IPS DF 6.9 (cell line): Measurements from ENCODE around the gene DCLK3.

ENCODE experiments used
- DNase-seq: peaks from one replicate; pipeline ENCODE4 v3.0.0-alpha.2; 2013; ENCODE audit warnings: low read depth, low spot score
- H3K27ac ChIP-seq: one replicate; pipeline ENCODE4 v1.5.1; 2013; ENCODE audit warnings: low read length, control low read depth
- H3K27me3 ChIP-seq: 2 replicates; pipeline ENCODE4 v1.6.1; 2013; ENCODE audit warnings: mild to moderate bottlenecking, low read length; ENCODE audit not compliant: control insufficient read depth, insufficient read depth
- H3K36me3 ChIP-seq: 2 replicates; pipeline ENCODE4 v1.6.1; 2013; ENCODE audit warnings: low read length; ENCODE audit not compliant: control insufficient read depth, insufficient read depth
- H3K4me1 ChIP-seq: 2 replicates; pipeline ENCODE4 v1.6.1; 2013; ENCODE audit warnings: low read length; ENCODE audit not compliant: control insufficient read depth, insufficient read depth
- H3K4me3 ChIP-seq: 2 replicates; pipeline ENCODE4 v1.5.1; 2013; ENCODE audit warnings: mild to moderate bottlenecking, low read length
- H3K9me3 ChIP-seq: 2 replicates; pipeline ENCODE4 v1.6.1; 2013; ENCODE audit warnings: low read length, inconsistent platforms; ENCODE audit not compliant: control insufficient read depth, insufficient read depth
- WGBS: extraction: QIAGEN DNeasy Blood & Tissue Kit; methylation state at CpG from one replicate; pipeline ENCODE4 v1.1.7; 2013; ENCODE audit warnings: mixed read lengths, missing lambda C conversion rate; ENCODE audit not compliant: insufficient read length, insufficient coverage; 5-methylcytosine and 5-hydroxymethylcytosine counted together

Gene DCLK3

GRCh38 chr3:36795622-36796021 is 31.3 kb upstream of the DCLK3 start:
- H3K9me3 ChIP-seq = no peaks in the 10 kb centered on the region
- no peaks in the 10 kb centered on the region for H3K4me1 ChIP-seq
- H3K4me3 ChIP-seq = no peak overlapping the region
- WGBS = no CpG with 5 or more reads among the region's 1 CpG
- no peaks in the 10 kb centered on the region for H3K36me3 ChIP-seq
- H3K27me3 ChIP-seq = no peaks in the 10 kb centered on the region
- no peak overlapping the region for H3K27ac ChIP-seq
- DNase-seq = no peak

- Histone ChIP-seq H3K27ac (no peak overlapping the region), H3K9me3 (no peaks in the 10 kb centered on the region), H3K27me3 (no peaks in the 10 kb centered on the region), H3K36me3 (no peaks in the 10 kb centered on the region), H3K4me3 (no peak overlapping the region), H3K4me1 (no peaks in the 10 kb centered on the region)
- DNase-seq = peak; percentile 48
- no CpG with 5 or more reads among the region's 4 CpGs for WGBS
Measured at GRCh38 chr3:36792342-36792741, 28.0 kb upstream of the DCLK3 start.

GRCh38 chr3:36790765-36791164 is 26.4 kb upstream of the DCLK3 start:
- no CpG with 5 or more reads among the region's 6 CpGs for WGBS
- Histone ChIP-seq H3K36me3 (no peaks in the 10 kb centered on the region), H3K27me3 (no peaks in the 10 kb centered on the region), H3K9me3 (no peaks in the 10 kb centered on the region), H3K4me1 (no peaks in the 10 kb centered on the region), H3K4me3 (no peak overlapping the region), H3K27ac (no peak overlapping the region)
- no peak for DNase-seq

GRCh38 chr3:36786921-36787890 is 22.9 kb upstream of the DCLK3 start:
- no peak for DNase-seq
- Histone ChIP-seq H3K27ac (no peak overlapping the region), H3K9me3 (no peaks in the 10 kb centered on the region), H3K27me3 (no peaks in the 10 kb centered on the region), H3K4me3 (no peak overlapping the region), H3K4me1 (no peaks in the 10 kb centered on the region), H3K36me3 (no peaks in the 10 kb centered on the region)
- no CpG with 5 or more reads among the region's 3 CpGs for WGBS

GRCh38 chr3:36784138-36784635 is 19.8 kb upstream of the DCLK3 start:
- DNase-seq = no peak
- WGBS = no CpG with 5 or more reads among the region's 3 CpGs
- H3K4me3 ChIP-seq = no peak overlapping the region
- no peaks in the 10 kb centered on the region for H3K27me3 ChIP-seq
- H3K9me3 ChIP-seq = no peaks in the 10 kb centered on the region
- H3K36me3 ChIP-seq = no peaks in the 10 kb centered on the region
- H3K4me1 ChIP-seq = no peaks in the 10 kb centered on the region
- H3K27ac ChIP-seq = no peak overlapping the region

GRCh38 chr3:36777424-36778218 is 13.3 kb upstream of the DCLK3 start:
- no peaks in the 10 kb centered on the region for H3K27me3 ChIP-seq
- no peaks in the 10 kb centered on the region for H3K9me3 ChIP-seq
- DNase-seq = no peak
- WGBS = no CpG with 5 or more reads among the region's 2 CpGs
- no peak overlapping the region for H3K27ac ChIP-seq
- no peaks in the 10 kb centered on the region for H3K36me3 ChIP-seq
- H3K4me3 ChIP-seq = no peak overlapping the region
- no peaks in the 10 kb centered on the region for H3K4me1 ChIP-seq

- no peak for DNase-seq
- Histone ChIP-seq H3K27ac (no peak overlapping the region), H3K4me3 (no peak overlapping the region), H3K9me3 (no peaks in the 10 kb centered on the region), H3K27me3 (no peaks in the 10 kb centered on the region), H3K36me3 (no peaks in the 10 kb centered on the region), H3K4me1 (no peaks in the 10 kb centered on the region)
- no CpG with 5 or more reads among the region's 2 CpGs for WGBS
Measured at GRCh38 chr3:36776436-36776835, 12.1 kb upstream of the DCLK3 start.

- Histone ChIP-seq H3K27me3 (no peaks in the 10 kb centered on the region), H3K9me3 (no peaks in the 10 kb centered on the region), H3K36me3 (no peaks in the 10 kb centered on the region), H3K27ac (no peak overlapping the region), H3K4me1 (no peaks in the 10 kb centered on the region; the same call in 1 of the 2 replicates), H3K4me3 (no peak overlapping the region)
- no peak for DNase-seq
- no CpG with 5 or more reads among the region's 3 CpGs for WGBS
Measured at GRCh38 chr3:36774052-36774451, 9.7 kb upstream of the DCLK3 start.

GRCh38 chr3:36771931-36772330 is 7.6 kb upstream of the DCLK3 start:
- H3K36me3 ChIP-seq = no peaks in the 10 kb centered on the region
- H3K4me3 ChIP-seq = no peak overlapping the region
- H3K9me3 ChIP-seq = no peaks in the 10 kb centered on the region
- no peaks in the 10 kb centered on the region for H3K27me3 ChIP-seq
- H3K4me1 ChIP-seq = no peaks in the 10 kb centered on the region; the same call in 1 of the 2 replicates
- DNase-seq = no peak
- H3K27ac ChIP-seq = no peak overlapping the region

GRCh38 chr3:36769926-36770325 is 5.6 kb upstream of the DCLK3 start:
- H3K27me3 ChIP-seq = peaks cover 6% of the 10 kb centered on the region; the same call in 1 of the 2 replicates
- H3K4me1 ChIP-seq = no peaks in the 10 kb centered on the region; the same call in 1 of the 2 replicates
- no CpG with 5 or more reads among the region's 1 CpG for WGBS
- no peak overlapping the region for H3K4me3 ChIP-seq
- no peak for DNase-seq
- no peak overlapping the region for H3K27ac ChIP-seq
- H3K36me3 ChIP-seq = no peaks in the 10 kb centered on the region
- H3K9me3 ChIP-seq = no peaks in the 10 kb centered on the region
